GM12891 (cell line): ENCODE data around the gene BSX.

ENCODE experiments used
- DNase-seq: peaks from one replicate; pipeline ENCODE4 v3.0.0; 2011; ENCODE audit warnings: low spot score; ENCODE audit not compliant: insufficient read length
- FAIRE-seq: peaks from 2 replicates; lab custom pipeline; 2011; peaks lifted over from hg19 to GRCh38; lab: Jason Lieb, UNC
- PAX5 ChIP-seq: IDR thresholded peaks from 2 replicates; pipeline ENCODE4 v1.6.1; 2011; ENCODE audit warnings: low read length, moderate library complexity, mild to moderate bottlenecking; ENCODE audit not compliant: insufficient read depth, severe bottlenecking
- POLR2A ChIP-seq: IDR thresholded peaks from 2 replicates; pipeline ENCODE4 v1.6.1; 2011; ENCODE audit warnings: low read depth, low read length, control low read depth
- POLR2AphosphoS5 ChIP-seq: IDR thresholded peaks from 2 replicates; pipeline ENCODE4 v1.6.1; 2011; ENCODE audit warnings: low read depth, low read length, control low read depth
- POU2F2 ChIP-seq: IDR thresholded peaks from 2 replicates; pipeline ENCODE4 v1.6.1; 2011; ENCODE audit warnings: low read depth, mild to moderate bottlenecking, control low read depth, low read length, moderate library complexity
- SPI1 ChIP-seq: IDR thresholded peaks from 2 replicates; pipeline ENCODE4 v1.6.1; 2011; ENCODE audit warnings: low read depth, low read length, control low read depth
- TAF1 ChIP-seq: IDR thresholded peaks from 2 replicates; pipeline ENCODE4 v1.6.1; 2011; ENCODE audit warnings: low read depth, low read length, control low read depth

BSX gene

DNA sequence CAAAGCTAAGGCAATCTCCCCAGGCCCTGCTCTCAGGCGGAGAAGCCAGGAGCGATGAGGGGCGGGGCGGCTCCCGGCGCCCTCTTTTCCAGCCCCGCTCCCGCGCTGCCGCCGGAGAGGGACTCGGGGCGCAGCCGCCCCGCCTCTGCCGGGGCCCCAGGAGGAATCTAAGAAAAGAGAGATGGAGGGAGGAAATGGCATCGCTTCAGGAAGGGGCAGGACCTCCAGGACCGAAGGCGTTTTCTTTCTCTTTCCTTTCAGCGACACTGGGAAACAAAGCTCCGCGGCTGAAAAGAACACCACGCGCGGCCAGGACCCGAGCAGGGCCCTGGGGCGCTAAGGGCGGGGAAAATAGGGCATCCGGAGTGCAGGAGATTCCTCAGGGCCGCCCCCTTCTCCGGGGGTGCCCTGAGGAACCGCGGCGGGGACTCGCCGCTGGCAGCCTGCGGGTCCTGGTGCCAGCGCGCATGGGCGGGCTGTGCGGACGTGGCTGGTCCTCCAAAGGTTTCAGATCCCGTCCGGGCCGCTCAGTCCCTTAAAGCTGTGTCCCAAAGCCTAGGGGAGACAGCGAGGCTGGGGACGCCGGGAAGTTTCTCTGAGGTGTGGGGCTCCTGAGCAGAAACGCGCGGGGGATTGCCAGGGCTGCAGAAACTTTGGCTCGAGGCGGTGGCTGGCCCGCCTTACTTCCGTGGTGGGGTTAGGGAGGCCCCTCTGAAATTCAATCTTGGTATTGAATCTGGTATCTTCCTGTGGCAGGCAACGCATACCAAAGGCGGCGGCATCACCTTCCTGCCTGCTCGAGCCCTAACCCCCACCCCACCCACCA is 2.8 kb upstream of the BSX start:
- no peak for DNase-seq
- TF ChIP-seq SPI1, result no peak
- no peak for TF ChIP-seq POU2F2
- no peak for TF ChIP-seq POLR2AphosphoS5
- TF ChIP-seq POLR2A, result no peak
- TF ChIP-seq TAF1, result no peak
- TF ChIP-seq PAX5, result no peak
- no peak for FAIRE-seq

DNA sequence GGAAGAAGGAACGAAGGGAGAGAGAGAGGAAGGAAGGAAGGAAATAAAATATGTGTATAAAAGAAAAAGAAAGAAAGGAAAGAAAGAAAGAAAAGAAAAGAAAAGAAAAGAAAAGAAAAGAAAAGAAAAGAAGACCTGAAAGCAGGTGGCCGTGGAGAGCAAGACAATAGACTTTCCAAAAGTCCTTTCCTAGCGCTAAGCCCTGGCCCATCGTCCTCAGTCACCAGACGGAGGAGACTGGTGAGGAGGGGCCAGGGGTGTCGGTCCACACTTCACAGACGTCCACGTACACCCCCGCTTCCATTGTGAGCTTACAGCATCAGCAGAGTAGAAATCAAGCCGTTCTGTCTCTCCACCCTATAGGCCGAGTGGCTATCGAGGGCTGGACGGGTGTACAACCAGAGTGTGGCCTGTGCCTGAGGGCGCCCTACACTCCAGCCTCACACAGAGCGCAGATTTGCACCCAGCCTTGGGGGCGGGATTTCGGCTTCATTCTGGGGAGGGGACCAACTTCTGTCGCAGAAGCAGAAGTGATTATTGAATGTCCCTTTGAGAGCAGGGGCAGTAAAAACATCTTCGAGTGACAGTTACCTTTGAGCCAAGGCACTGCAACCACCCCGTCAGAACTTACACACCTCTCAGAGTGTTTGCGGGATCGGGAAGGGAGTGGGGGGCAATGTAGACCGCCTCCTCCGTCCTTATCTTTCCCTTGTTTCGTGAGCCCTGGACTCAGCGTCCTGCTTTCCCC is 2.0 kb upstream of the BSX start:
- DNase-seq (no peak), FAIRE-seq (no peak)
- TF ChIP-seq POLR2AphosphoS5 (no peak), POU2F2 (no peak), TAF1 (no peak), PAX5 (no peak), SPI1 (no peak), POLR2A (no peak)

DNA sequence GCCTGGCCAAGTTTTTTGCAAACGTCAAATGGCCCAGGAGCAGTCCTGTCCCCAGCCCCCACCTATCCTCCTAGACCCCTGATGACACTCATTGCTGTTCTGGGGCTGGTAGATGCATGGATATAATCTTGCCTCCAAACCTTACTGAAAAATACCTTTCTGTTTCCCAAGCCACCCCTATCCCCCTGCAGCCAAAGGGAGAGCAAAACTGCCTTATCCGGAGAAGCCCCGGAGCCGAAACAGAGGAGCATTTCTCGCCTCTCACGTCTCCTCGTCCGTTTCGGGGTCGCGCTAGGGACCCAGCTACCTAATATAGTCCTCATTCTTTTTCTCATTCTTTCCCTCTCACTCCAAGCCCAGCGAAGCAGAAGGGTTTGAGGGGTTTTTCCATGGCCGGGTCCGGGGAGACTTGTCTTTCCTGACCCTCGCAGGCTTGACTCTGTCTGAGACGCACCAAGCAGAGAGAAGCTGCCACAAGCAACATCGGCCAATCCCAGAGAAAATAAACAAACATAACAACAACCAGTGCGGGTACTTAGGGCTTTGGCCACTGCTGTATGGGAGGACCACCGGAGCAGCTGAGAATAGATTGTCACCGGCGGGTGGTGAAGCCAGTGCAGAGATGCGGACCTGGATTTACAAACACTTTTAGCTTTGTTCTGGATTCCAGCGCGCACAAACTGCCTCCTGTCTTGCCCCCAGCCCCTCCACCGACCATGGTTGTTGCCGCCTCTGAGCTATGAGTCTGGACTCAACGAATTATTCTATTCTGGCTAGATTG is 1.6 kb downstream of the BSX start:
- TF ChIP-seq TAF1 (no peak), SPI1 (no peak), PAX5 (no peak), POLR2A (no peak), POU2F2 (no peak), POLR2AphosphoS5 (no peak)
- DNase-seq (no peak), FAIRE-seq (no peak)

DNA sequence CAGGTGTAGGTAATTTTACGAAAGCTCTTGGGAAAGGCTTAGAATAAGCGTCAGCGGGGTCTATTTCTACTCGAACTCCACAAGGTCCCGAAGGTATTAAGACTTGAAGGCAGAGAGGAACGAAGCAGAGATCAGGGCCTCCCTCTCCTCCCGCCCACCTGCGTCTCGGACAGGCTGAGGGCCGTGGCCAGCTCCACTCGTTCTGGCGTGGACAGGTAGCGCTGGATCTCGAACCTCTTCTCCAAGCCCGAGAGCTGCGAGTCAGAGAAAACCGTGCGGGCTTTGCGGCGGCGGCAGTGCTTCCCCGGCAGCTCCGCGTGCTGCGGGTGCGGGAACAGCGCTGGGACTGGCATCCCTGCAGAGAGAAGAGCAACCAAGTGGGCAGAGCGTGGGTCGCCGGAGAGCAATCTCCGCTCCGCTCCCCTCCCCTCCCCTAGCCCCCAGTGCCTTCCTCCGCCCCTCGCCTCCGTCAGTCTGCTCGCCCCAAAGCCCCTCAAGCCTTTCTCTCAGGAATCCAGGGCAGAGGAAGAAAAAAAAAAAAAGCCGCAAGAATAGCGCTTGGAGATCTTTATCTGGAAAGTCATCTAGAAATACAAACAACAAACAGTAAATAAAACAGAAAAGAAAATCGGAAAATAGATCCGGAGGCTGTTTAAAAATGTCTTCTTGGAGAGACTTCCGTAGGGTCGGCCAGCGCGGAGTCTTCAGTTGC is 2.4 kb downstream of the BSX start:
- DNase-seq (no peak), FAIRE-seq (no peak)
- no peak for TF ChIP-seq TAF1
- TF ChIP-seq POLR2AphosphoS5, result no peak
- no peak for TF ChIP-seq POLR2A
- TF ChIP-seq SPI1, result no peak
- TF ChIP-seq PAX5, result no peak
- no peak for TF ChIP-seq POU2F2

DNA sequence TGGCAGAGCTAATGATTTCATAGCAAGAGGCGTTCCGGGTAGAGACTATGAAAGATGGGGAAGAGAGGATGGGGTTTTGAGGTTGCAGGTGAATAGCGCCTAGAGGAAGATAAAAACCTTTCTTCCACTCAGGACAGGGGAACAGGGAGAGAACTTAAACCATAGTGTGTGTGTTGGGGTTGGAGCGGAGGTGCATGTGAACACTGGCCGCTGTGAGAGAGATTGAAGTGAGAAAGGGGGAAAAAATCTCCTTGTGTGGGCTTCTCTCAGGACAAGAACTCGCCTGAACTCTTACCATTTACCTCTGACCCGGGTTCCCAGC is 3.4 kb downstream of the BSX start:
- TF ChIP-seq PAX5 (no peak), TAF1 (no peak), SPI1 (no peak), POLR2A (no peak), POLR2AphosphoS5 (no peak), POU2F2 (no peak)
- FAIRE-seq (no peak), DNase-seq (no peak)

DNA sequence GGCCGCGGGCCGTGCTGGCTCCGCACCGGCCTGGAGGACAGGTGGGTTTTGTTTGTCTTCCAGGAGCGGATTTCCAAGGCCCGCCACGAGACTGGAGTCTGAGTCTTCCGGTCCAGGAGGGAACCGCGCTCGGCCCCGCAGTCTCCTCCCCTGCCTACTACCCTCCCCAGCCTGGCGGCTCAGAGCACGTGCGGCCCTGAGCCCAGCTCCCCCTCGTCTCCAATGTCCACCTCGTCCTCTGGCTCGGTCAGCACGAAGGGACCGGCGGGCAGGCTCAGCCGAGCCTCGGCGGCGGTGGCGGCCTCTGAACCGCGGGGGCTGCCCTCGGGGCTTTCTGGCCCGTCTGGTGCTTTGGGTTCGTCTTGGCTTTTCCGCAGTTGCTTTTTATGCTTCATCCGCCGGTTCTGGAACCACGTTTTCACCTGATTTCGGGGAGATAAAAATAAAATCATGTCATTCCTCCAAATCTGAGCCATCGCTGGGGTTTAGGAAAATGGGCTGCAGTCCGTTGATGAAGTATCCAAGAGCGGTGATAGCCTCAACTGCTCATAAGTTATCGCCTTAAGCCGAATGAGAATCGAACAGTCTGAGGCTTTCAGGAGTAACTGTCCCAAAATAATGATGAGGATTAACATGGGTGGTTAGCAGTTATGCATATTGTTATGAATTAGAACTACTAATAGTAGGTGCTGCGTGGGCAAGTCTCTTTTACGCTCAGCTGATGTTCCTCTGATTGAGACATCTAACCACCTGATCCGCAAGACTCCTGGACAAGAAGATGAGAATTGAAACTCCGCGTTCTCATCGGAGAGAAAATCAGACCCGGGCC is 4.0 kb downstream of the BSX start:
- no peak for DNase-seq
- no peak for TF ChIP-seq TAF1
- no peak for TF ChIP-seq POLR2AphosphoS5
- no peak for TF ChIP-seq POLR2A
- no peak for TF ChIP-seq POU2F2
- no peak for TF ChIP-seq SPI1
- FAIRE-seq, result no peak

DNA sequence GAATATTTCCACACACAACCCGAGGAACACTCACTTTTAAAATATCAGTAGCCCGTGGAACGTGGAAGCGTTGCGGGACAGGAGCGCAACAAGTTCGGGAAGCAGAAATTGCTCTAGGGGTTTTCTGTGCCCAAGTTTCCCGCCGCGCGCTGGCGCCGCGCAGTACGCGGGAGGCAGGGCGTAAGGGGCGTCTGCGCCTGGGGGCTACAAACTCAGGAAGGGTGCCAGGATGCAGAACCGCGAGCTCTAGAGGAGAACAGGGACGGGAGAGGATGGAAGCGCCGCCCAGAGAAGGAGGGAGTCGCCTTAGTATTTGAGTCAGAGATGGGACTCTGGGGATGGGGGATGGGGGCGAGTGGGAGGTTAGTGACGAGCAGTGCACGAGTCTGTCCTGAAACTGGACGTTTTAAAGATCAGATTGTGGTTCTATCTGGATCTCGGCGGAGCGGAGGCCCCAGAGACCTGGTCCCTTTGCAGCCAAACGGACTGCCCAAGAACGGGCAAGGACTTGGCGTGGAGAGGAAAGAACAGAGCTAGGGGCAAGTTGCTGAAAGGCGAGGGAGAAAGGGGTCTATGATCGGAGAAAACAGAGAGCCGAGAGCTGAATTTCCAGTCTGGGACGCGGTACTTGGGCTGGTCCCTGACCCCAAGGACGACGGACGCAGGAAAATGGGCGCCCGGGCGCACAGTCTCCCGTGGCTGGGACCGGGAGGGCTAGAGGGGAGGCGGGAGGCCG is 4.7 kb downstream of the BSX start:
- DNase-seq (no peak), FAIRE-seq (no peak)

More for the DNA sequence above, 4.7 kb downstream of the BSX start:
- no peak for TF ChIP-seq PAX5
- no peak for TF ChIP-seq POLR2AphosphoS5
- TF ChIP-seq TAF1, result no peak
- no peak for TF ChIP-seq POLR2A
- TF ChIP-seq POU2F2, result no peak
- no peak for TF ChIP-seq SPI1
